HFFc6 (cell line): Measurements from ENCODE around the gene ZBED4. TPM values are rescaled to one million over a fixed set of nuclear protein-coding genes. Genes with fewer than 3 reads are reported as not detected.
A peak's percentile ranks its signal among the peaks of the same experiment; 100 is the strongest.

Experiments
- DNase-seq: peaks from one replicate; pipeline ENCODE4 v3.0.0-alpha.2; 2018
- H3K27ac Mint-ChIP-seq: 2 replicates; pipeline ENCODE4 v1.8.0; 2020; ENCODE audit warnings: mild to moderate bottlenecking, mixed read lengths
- H3K27me3 Mint-ChIP-seq: 2 replicates; pipeline ENCODE4 v1.8.0; 2021; ENCODE audit warnings: mild to moderate bottlenecking, moderate library complexity, mixed read lengths; ENCODE audit not compliant: insufficient read depth
- H3K36me3 Mint-ChIP-seq: 2 replicates; pipeline ENCODE4 v1.8.0; 2021; ENCODE audit warnings: low read depth, mixed read lengths
- H3K4me1 Mint-ChIP-seq: 2 replicates; pipeline ENCODE4 v1.8.0; 2020; ENCODE audit warnings: low read depth, mixed read lengths
- H3K4me3 Mint-ChIP-seq: 2 replicates; pipeline ENCODE4 v1.8.0; 2020; ENCODE audit warnings: mild to moderate bottlenecking, moderate library complexity, mixed read lengths
- H3K9me3 Mint-ChIP-seq: 2 replicates; pipeline ENCODE4 v1.8.0; 2020; ENCODE audit warnings: mild to moderate bottlenecking, mixed read lengths
- CTCF ChIP-seq: fragments of 200-600 bp; sonication (generic); IDR thresholded peaks from 2 replicates; pipeline ENCODE4 v1.5.0; 2021; ENCODE audit warnings: antibody characterized with exemption, mild to moderate bottlenecking
- total RNA-seq, 6 experiments: library from RNA; stranded (reverse); fragmentation: NEBNext Ultra II Directional; extraction: Animal tissue kit (Norgen Biotek cat#: 25700); gene quantifications; 2 replicates in 1 of 6; 3 replicates in 5 of 6; pipeline ENCODE4 v1.2.3, GENCODE V29; 2021

ZBED4 gene
- total RNA-seq, 6 experiments from 2014 or later = 7.9 to 10.9 (median 9.0) TPM

GRCh38 chr22:49855251-49855911, 1.7 kb downstream of the ZBED4 start:
- Mint-ChIP-seq H3K9me3 (no peaks in the 10 kb centered on the region), H3K27ac (peak overlapping the region; percentile 93), H3K4me3 (peak overlapping the region; percentile 95), H3K36me3 (0 out of 2 replicates have a peak, but pooled peaks cover 5% of the 10 kb centered on the region), H3K4me1 (peaks cover 34% of the 10 kb centered on the region), H3K27me3 (peaks cover 7% of the 10 kb centered on the region)
- no peak for TF ChIP-seq CTCF
- no peak for DNase-seq

- no peak for TF ChIP-seq CTCF
- H3K36me3 Mint-ChIP-seq = 0 out of 2 replicates have a peak, but pooled peaks cover 5% of the 10 kb centered on the region
- H3K27me3 Mint-ChIP-seq = peaks cover 1% of the 10 kb centered on the region
- no peaks in the 10 kb centered on the region for H3K9me3 Mint-ChIP-seq
- no peak for DNase-seq
- peaks cover 30% of the 10 kb centered on the region for H3K4me1 Mint-ChIP-seq
- H3K4me3 Mint-ChIP-seq = peak overlapping the region; percentile 95
- peak overlapping the region; percentile 93; the same call in 1 of the 2 replicates for H3K27ac Mint-ChIP-seq
Measured at GRCh38 chr22:49856343-49856742, 2.7 kb downstream of the ZBED4 start.

- DNase-seq = no peak
- no peak for TF ChIP-seq CTCF
- no peaks in the 10 kb centered on the region for H3K9me3 Mint-ChIP-seq
- peaks cover 29% of the 10 kb centered on the region for H3K4me1 Mint-ChIP-seq
- H3K27me3 Mint-ChIP-seq = peaks cover 1% of the 10 kb centered on the region
- no peak overlapping the region for H3K27ac Mint-ChIP-seq
- no peak overlapping the region for H3K4me3 Mint-ChIP-seq
- H3K36me3 Mint-ChIP-seq = 0 out of 2 replicates have a peak, but pooled peaks cover 5% of the 10 kb centered on the region
Measured at GRCh38 chr22:49856766-49857618, 3.3 kb downstream of the ZBED4 start.

- peaks cover 30% of the 10 kb centered on the region for H3K4me1 Mint-ChIP-seq
- TF ChIP-seq CTCF = no peak
- no peak overlapping the region for H3K4me3 Mint-ChIP-seq
- peaks cover 1% of the 10 kb centered on the region for H3K27me3 Mint-ChIP-seq
- no peaks in the 10 kb centered on the region; the same call in 1 of the 2 replicates for H3K9me3 Mint-ChIP-seq
- no peak for DNase-seq
- H3K36me3 Mint-ChIP-seq = peaks cover 6% of the 10 kb centered on the region; the same call in 1 of the 2 replicates
- no peak overlapping the region for H3K27ac Mint-ChIP-seq
Measured at GRCh38 chr22:49858827-49859226, 5.2 kb downstream of the ZBED4 start.

GRCh38 chr22:49861642-49862495, 8.2 kb downstream of the ZBED4 start:
- no peak; the same call in 1 of the 2 replicates for TF ChIP-seq CTCF
- Mint-ChIP-seq H3K36me3 (peaks cover 27% of the 10 kb centered on the region), H3K4me1 (peaks cover 11% of the 10 kb centered on the region; the same call in 1 of the 2 replicates), H3K27me3 (no peaks in the 10 kb centered on the region), H3K9me3 (peaks cover 15% of the 10 kb centered on the region), H3K27ac (no peak overlapping the region), H3K4me3 (no peak overlapping the region)
- no peak for DNase-seq
